Measurements from ENCODE around the gene CREG1. TPM values are rescaled to one million over a fixed set of nuclear protein-coding genes. Genes with fewer than 3 reads are reported as not detected.

The CREG1 gene
- 27.0 and 29.8 TPM in 2 replicates for total RNA-seq

GRCh38 chr1:167553136-167554027, at the start of gene CREG1:
CREG1 (minus strand) TSS chr1:167553762.

GRCh38 chr1:167518331-167518700, 35.2 kb downstream of the CREG1 start, which contains the start of gene CD247:
CD247 (minus strand) TSS chr1:167518529; CDS start chr1:167518465, 64 bp downstream.

Other genes starting within 250 kb of the CREG1 start
- 0.14 and 0.53 TPM in 2 replicates for gene CD247, start 35.2 kb downstream of the CREG1 start, total RNA-seq
- 0.07 TPM in 1 of 2 replicates, not detected in the other for gene RCSD1, start 76.5 kb upstream of the CREG1 start, total RNA-seq
- gene MPZL1, start 168.2 kb upstream of the CREG1 start, total RNA-seq: 136 and 144 TPM in 2 replicates

Data from thoracic aorta endothelial cell (primary cell).